ENCODE data around the gene UST.
"Not testable (repeated sequence)": the region's sequence is repeated elsewhere in the genome, so short reads cannot be mapped to it uniquely, and the experiment has no call there.

Gene UST

DNA sequence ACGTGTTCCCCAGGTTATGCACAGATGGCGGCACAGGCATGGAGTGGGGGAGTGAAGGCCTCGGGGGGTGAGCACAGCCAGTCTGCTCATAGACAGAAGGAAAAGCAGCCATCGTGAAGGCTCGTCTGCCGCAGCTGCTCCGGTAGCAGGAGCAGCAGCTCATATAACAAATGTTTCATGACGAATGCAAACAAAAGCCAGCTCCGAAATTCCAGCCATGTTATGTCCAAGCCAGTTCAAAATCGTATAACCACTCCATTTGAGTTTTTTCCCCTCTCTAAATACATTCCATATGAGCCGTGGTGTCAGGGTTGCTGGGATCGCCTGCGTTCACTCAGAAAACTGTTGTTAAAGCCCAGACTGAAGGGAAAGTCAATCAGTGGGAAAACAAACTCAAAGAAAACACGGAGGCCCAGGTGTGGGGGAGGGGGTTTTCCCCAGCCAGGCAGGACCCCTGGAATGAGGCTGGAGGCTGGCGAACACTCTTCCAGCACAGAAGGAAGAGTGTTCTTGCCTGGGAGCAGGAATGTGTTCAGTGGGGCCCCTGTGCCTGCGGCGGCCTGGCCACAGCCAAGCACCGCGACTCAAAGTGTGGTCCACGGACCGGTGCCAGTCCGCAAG, 290.3 kb downstream of the UST start:
- peak; percentile 49 for DNase-seq (ENCODE audit: low spot score)

DNA sequence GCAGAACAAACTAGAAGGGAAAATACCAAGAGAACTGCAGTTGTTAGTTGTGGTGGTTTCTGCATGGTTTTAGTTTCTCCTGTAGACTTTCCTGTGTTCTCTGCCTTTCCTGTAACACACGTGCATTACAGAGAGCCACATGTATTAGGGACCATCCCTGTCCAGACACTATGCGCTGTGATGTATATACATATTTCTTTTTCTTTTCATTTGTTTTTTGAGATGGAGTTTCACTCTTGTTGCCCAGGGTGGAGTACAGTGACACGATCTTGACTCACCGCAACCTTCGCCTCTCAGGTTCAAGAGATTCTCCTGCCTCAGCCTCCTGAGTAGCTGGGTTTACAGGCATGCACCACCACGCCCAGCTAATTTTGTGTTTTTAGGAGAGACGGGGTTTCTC, 292.2 kb downstream of the UST start:
- DNase-seq (ENCODE audit: low spot score) = not testable (repeated sequence)

GRCh38 chr6:149041953-149042352, 295.1 kb downstream of the UST start:
- DNase-seq (ENCODE audit: low spot score) = no peak

DNA sequence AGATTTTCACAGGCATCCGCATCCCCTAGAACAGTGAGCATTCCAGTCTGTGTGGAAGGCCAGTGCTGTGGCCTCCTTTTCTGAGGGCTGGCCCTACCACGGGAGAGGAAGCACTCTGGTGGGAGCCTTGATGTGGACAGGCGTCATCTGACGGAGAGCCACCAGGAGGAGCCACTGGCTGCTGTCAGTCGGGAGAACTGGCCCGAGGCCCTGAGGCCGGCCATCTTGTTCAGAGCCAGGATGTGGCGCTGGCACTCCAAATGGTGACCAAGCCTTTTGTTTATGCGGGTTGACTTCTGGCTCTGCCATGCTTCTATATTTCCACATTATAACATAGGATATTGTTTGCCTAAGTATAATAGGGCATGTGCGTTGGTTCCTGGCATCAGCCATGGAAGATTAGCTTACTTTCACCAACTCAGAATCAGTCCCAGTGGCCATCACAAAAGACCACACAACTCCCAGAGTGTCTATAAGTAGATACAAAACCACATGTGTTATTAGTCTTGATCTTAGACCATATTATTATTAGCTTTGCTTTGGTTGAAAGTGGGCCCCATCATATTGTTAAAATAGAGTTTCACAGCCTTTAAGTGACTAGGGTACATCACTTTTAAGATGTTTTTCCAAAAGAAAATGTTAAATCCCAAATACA, 296.8 kb downstream of the UST start:
- DNase-seq (ENCODE audit: low spot score) = no peak

DNA sequence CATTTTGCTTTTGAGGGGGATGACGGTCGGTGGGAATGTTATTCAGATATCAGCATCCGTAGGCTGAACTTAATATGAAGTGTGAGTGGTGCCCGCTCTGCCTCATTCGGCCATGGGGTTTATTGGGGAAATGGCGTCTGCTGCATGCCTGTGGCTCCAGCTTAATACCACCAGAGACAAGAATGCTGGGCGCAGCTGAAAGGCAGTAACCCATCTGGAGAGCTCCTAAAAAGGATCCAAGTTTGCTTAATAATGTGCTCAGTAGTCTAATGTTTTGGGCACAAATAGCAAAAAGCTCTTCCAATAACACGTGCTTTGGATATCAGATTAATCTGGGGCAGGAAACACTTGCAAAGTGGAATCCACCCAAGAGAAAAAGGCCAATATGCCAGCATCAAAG, 297.7 kb downstream of the UST start:
- DNase-seq (ENCODE audit: low spot score) = no peak

- DNase-seq (ENCODE audit: low spot score) = no peak
Measured at GRCh38 chr6:149045404-149045803, 298.6 kb downstream of the UST start.

DNA sequence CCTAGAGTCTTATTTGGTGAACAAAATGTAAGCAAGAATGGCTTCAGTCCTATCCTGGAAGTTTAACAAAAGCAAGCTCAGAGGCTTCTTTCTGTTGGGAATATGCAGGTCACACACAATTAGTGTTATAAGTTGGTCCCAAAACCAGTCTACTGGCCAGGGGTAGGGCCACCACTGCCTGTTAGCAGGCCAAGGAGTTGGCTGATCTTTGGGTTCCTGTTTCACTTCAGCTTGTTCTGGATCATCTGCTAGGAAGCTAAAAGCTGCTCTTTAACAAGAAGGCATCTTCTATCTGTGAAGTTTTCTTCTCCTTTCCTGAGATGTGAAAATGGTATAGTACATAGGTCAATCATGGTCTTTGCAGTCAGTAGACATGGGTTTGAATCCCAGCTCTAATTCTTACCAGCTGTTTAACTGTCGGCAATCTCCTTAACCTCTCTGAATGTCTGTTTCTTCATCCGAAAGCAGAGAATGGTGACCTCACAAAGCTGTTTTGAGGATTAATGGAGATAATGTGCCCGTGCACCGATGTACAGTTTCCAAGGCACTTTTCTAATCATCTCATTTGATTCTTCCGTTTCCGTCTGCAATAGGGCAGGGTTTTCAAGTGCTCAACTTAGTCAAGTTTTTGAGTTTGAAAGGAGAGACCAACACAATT, 299.5 kb downstream of the UST start:
- no peak for DNase-seq (ENCODE audit: low spot score)

DNA sequence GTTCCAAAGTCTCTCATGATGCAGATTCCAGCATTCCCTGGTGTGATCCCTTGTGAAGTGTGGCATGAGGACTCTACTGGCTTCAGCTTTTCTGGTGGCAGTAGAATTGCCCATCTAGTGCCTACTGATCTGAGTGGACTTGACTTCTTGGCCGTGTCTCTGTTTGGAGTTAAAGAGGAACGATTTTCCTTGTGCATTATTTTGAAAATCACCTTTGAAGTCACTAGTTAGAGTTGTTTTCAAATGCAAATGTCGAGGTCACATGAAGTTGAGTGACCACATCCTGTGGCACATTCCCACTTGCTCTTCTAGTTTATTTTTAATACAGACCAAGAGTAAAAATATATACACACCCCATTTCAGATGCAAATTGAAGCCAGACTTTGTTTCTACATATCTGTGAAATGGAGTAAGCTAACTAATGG, 300.0 kb downstream of the UST start:
- no peak for DNase-seq (ENCODE audit: low spot score)

GRCh38 chr6:149049230-149049629, 302.4 kb downstream of the UST start:
- no peak for DNase-seq (ENCODE audit: low spot score)

GRCh38 chr6:149050160-149050559, 303.3 kb downstream of the UST start:
- DNase-seq (ENCODE audit: low spot score) = no peak

DNA sequence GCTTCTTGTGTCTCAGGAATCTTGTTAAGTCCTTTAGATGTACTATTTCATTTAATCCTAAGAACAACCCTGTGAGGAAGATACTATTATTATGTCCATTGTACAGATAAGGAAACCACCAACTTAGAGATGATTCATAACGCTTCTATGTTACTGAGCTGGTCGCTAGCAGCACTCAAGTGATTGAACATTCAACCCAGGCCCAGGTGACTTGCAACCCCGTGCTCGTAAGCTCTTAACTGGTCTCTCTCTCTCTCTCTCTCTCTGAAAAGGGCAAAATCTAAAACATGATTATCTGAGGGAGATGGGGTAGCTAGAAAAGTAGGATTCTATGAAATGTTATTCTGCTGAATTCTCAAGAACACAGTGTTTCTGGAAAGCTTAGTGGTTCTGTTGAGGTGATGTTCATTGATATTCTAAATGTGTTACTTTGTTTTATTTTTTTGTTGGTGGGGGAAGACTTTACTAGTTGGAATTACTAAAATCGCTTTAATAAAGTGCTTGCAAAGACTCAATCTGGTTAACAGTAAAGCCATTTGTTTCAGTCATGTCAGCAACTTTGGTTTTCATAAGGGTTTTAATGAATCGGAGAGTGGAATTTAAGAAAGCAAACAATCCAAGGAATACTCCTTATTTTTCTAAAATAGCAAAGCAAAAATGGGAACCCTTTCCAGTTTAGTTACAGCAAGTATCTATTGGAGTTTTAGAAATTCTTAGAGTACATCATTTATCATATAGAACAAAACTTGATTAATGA, 305.7 kb downstream of the UST start:
- no peak for DNase-seq (ENCODE audit: low spot score)

DNA sequence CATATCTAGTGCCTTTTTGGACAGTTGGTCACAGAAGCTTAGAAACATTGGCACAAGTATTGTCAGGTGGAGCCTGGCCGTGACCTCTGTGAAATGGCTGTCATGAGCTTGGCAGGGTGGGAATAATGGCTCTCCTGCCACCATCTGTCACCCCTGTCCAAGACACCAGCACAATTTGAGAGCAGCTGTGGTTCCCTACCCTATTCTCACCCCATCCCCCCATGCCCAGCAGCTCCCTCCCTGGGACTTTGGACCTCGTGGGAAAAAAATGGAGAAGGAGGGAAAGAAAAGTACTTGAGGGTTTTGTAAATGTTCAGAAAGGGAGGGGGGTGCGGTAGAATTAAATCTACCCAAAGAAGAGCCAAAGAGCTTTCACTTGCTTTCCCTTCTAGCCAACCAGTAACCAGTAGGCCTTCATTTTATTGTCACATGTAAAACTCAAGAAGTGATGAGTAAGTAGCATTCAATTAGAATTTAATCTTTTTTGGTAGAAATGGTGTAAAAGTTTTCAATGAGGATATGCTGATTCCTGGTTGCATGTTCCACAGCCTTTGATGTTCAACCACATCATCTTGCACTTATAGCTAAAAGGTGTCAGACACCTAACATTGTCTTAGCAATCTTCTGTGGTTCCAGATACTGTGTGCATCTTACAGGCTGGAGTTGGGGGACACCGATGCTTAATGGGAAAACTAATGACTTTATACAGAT, 307.2 kb downstream of the UST start:
- DNase-seq (ENCODE audit: low spot score) = no peak

DNA sequence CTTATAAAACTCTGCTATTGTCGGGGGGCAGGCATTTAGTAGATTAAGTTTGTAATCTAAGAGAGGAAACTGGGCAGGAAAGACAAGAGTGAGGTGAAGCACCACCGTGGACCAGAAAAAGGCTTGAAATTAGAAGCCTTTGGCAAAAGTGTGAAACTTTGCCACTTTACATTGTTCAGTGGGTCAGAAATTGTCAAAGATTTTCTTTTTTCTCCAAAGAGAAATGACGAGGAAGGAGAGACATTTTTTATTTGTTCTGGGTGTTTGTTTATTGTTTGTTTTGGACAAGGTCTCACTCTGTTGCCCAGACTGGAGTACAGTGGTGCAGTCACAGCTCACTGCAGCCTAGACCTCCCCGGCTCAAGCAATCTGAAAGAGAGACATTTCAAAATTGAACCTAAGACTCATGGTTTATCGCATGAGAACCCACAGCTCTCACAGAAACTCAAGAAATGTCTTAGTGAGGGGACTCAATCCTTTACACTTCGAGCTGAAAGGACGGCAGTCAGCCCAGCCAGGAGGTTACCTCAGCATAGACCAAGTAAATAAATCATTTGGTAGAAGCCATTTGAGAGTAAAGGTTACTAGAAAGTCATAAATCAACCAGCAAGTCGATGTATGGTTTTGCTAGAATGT, 307.8 kb downstream of the UST start:
- DNase-seq (ENCODE audit: low spot score) = no peak

GRCh38 chr6:149055195-149055899, 308.5 kb downstream of the UST start:
- no peak for DNase-seq (ENCODE audit: low spot score)

DNA sequence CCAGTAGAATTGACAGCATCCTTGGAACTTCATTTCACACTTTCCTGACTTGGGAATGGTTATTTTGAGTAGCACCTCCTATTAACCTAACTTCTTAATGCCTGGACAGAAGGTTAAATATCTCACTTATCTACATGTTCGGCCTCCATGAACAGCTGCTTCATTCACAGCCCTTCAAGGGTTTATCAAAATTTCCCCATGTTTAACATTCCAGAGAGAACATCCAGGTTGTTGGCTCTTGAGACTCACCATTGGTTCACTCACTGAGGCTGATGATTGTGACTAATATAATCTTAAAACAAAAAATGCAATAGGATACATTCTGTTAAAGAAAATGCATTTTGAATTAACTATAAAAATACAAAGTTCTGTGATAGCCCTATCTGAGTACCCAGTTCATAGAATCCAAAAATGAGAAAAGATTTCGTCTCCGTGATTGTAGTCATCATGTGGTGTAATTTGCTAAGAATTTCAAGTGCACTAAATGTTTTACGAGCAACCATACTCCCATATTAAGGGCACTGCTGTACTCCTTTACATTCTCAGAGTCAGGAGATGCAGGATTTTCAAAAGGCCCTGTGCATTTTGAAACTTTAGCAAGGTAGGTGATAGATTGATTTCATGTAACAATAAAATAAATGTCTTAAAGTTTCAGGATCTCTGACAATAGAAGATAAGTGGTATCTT, 310.1 kb downstream of the UST start:
- no peak for DNase-seq (ENCODE audit: low spot score)

- no peak for DNase-seq (ENCODE audit: low spot score)
Measured at GRCh38 chr6:149057464-149057840, 310.6 kb downstream of the UST start.

GRCh38 chr6:149059557-149059956, 312.7 kb downstream of the UST start:
- no peak for DNase-seq (ENCODE audit: low spot score)

DNA sequence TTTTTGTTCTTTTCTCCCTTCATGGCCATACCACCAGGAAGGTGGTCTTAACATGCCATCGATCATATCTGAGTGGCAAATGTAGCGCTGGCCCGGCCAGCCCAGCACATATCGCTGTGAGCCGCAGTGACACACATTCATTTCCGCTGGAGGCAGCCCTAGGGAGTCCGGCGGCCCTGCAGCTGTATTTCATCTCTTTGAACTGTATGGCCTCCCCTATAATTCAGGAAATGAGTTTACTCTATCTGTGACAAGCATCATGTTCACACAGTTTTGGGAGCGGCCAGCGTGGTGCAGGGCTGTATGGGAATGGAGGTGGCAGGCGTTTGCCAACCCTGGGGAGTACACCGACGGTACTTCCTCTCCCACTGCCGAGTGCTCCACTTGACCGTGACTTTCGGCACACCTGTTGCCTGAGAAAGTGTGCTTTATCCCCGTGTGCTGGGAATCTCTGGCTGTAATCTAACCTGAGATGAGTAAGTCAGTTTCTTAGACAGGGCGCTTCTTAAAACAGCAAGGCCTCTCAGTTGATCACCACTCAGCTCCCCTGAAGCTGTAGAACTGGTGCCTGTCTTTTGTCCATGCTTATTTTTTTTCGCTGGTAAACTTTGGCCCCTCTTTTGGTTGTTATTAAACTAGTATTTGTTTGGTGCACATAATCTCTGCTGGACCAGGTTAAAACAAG, 313.6 kb downstream of the UST start:
- no peak for DNase-seq (ENCODE audit: low spot score)

- DNase-seq (ENCODE audit: low spot score) = no peak
Measured at GRCh38 chr6:149060985-149061760, 314.3 kb downstream of the UST start.
